G401.6 (cell line): Measurements from ENCODE around the gene ATP9B.

Experiments used
- FAIRE-seq: peaks from 2 replicates; lab custom pipeline; 2012; peaks lifted over from hg19 to GRCh38; lab: Jason Lieb, UNC

Gene ATP9B

GRCh38 chr18:79397830-79398761 lies 328.9 kb downstream of the ATP9B start:
- FAIRE-seq, result no peak

- FAIRE-seq, result no peak
Measured at GRCh38 chr18:79399275-79400081, 330.3 kb downstream of the ATP9B start.

GRCh38 chr18:79400091-79400590 lies 330.9 kb downstream of the ATP9B start:
- no peak for FAIRE-seq

GRCh38 chr18:79400591-79401381 lies 331.6 kb downstream of the ATP9B start:
- FAIRE-seq, result no peak

GRCh38 chr18:79401494-79402208 lies 332.5 kb downstream of the ATP9B start:
- no peak for FAIRE-seq

GRCh38 chr18:79402209-79402576 lies 333.0 kb downstream of the ATP9B start:
- no peak for FAIRE-seq

- no peak for FAIRE-seq
Measured at GRCh38 chr18:79402977-79403722, 334.0 kb downstream of the ATP9B start.

- no peak for FAIRE-seq
Measured at GRCh38 chr18:79403723-79404566, 334.8 kb downstream of the ATP9B start.

- FAIRE-seq, result no peak
Measured at GRCh38 chr18:79404567-79404910, 335.3 kb downstream of the ATP9B start.

GRCh38 chr18:79405019-79405780 lies 336.0 kb downstream of the ATP9B start:
- FAIRE-seq, result no peak

GRCh38 chr18:79405781-79406575 lies 336.8 kb downstream of the ATP9B start:
- no peak for FAIRE-seq

- FAIRE-seq, result no peak
Measured at GRCh38 chr18:79406708-79407107, 337.5 kb downstream of the ATP9B start.

GRCh38 chr18:79409313-79409712 lies 340.1 kb downstream of the ATP9B start:
- FAIRE-seq, result no peak

- FAIRE-seq, result no peak
Measured at GRCh38 chr18:79410171-79410641, 341.0 kb downstream of the ATP9B start.

GRCh38 chr18:79410731-79411613 lies 341.8 kb downstream of the ATP9B start:
- FAIRE-seq, result no peak

GRCh38 chr18:79411614-79412526 lies 342.7 kb downstream of the ATP9B start:
- no peak for FAIRE-seq
